IPS-11a (cell line): ENCODE data around the gene XPO6.

Source experiments
- H3K4me3 ChIP-seq: one replicate; pipeline ENCODE4 v1.5.1; 2013; ENCODE audit warnings: low read depth, low read length, control low read depth

Gene XPO6

GRCh38 chr16:28093385-28093725, 118.4 kb downstream of the XPO6 start:
- no peak overlapping the region for H3K4me3 ChIP-seq

GRCh38 chr16:28092721-28093384, 118.9 kb downstream of the XPO6 start:
- no peak overlapping the region for H3K4me3 ChIP-seq

- no peak overlapping the region for H3K4me3 ChIP-seq
Observed at GRCh38 chr16:28091656-28092055, 120.1 kb downstream of the XPO6 start.

GRCh38 chr16:28090646-28091377, 121.0 kb downstream of the XPO6 start:
- no peak overlapping the region for H3K4me3 ChIP-seq

GRCh38 chr16:28089992-28090365, 121.8 kb downstream of the XPO6 start:
- no peak overlapping the region for H3K4me3 ChIP-seq

GRCh38 chr16:28089205-28089991, 122.4 kb downstream of the XPO6 start:
- no peak overlapping the region for H3K4me3 ChIP-seq

GRCh38 chr16:28087675-28088300, 124.0 kb downstream of the XPO6 start:
- no peak overlapping the region for H3K4me3 ChIP-seq

- no peak overlapping the region for H3K4me3 ChIP-seq
Observed at GRCh38 chr16:28087140-28087660, 124.6 kb downstream of the XPO6 start.

- no peak overlapping the region for H3K4me3 ChIP-seq
Observed at GRCh38 chr16:28086186-28087139, 125.3 kb downstream of the XPO6 start.

GRCh38 chr16:28085389-28086171, 126.2 kb downstream of the XPO6 start:
- no peak overlapping the region for H3K4me3 ChIP-seq

- no peak overlapping the region for H3K4me3 ChIP-seq
Observed at GRCh38 chr16:28084209-28084608, 127.6 kb downstream of the XPO6 start.

GRCh38 chr16:28082624-28083023, 129.1 kb downstream of the XPO6 start:
- H3K4me3 ChIP-seq = no peak overlapping the region

- H3K4me3 ChIP-seq = no peak overlapping the region
Observed at GRCh38 chr16:28081391-28081968, 130.3 kb downstream of the XPO6 start.

- no peak overlapping the region for H3K4me3 ChIP-seq
Observed at GRCh38 chr16:28078261-28078660, 133.5 kb downstream of the XPO6 start.

- H3K4me3 ChIP-seq = no peak overlapping the region
Observed at GRCh38 chr16:28073836-28074235, 137.9 kb downstream of the XPO6 start.

GRCh38 chr16:28072087-28072486, 139.7 kb downstream of the XPO6 start:
- H3K4me3 ChIP-seq = no peak overlapping the region

- H3K4me3 ChIP-seq = no peak overlapping the region
Observed at GRCh38 chr16:28069971-28070794, 141.6 kb downstream of the XPO6 start.

GRCh38 chr16:28068976-28069375, 142.8 kb downstream of the XPO6 start:
- H3K4me3 ChIP-seq = no peak overlapping the region
